DND-41 (cell line): Measurements from ENCODE around the gene ZBP1.

Experiments used
- ATAC-seq: fragments of 200-7000 bp; cut with Tn5 transposase; 3 replicates; pipeline ENCODE4 v1.9.1; 2021; ENCODE audit warnings: low read depth; ENCODE audit not compliant: insufficient read depth
- DNase-seq: peaks from one replicate; pipeline ENCODE4 v3.0.0-alpha.2; 2020
- H2AFZ ChIP-seq: 2 replicates; pipeline ENCODE4 v1.6.0; 2012; ENCODE audit warnings: low read depth, low read length
- H3K27ac ChIP-seq: 2 replicates; pipeline ENCODE4 v1.5.1; 2012; ENCODE audit warnings: low read length, inconsistent platforms
- H3K27me3 ChIP-seq: fragments of 200-600 bp; sonication (generic); 2 replicates; pipeline ENCODE4 v1.6.0; 2012; ENCODE audit warnings: low read length, mild to moderate bottlenecking, inconsistent platforms; ENCODE audit not compliant: insufficient read depth, poor library complexity
- H3K36me3 ChIP-seq: 2 replicates; pipeline ENCODE4 v1.5.1; 2012; ENCODE audit warnings: low read length, inconsistent platforms; ENCODE audit not compliant: insufficient read depth
- H3K4me1 ChIP-seq: 2 replicates; pipeline ENCODE4 v1.5.1; 2012; ENCODE audit warnings: mild to moderate bottlenecking, low read length; ENCODE audit not compliant: insufficient read depth
- H3K4me2 ChIP-seq: 2 replicates; pipeline ENCODE4 v1.6.0; 2012; ENCODE audit warnings: mild to moderate bottlenecking, moderate library complexity, low read length, inconsistent platforms; ENCODE audit not compliant: insufficient read depth
- H3K4me3 ChIP-seq, 2 experiments: fragments of 200-600 bp in 1 of 2; shearing (Covaris generic) in 1 of 2; 2 replicates each; pipeline ENCODE4 v1.5.1; 2012 to 2016; ENCODE audit warnings: inconsistent platforms in 2 of 2, low read length in 2 of 2, mild to moderate bottlenecking in 2 of 2, low read depth in 1 of 2, moderate library complexity in 1 of 2
- H3K79me2 ChIP-seq: 2 replicates; pipeline ENCODE4 v1.6.0; 2012; ENCODE audit warnings: low read length, inconsistent platforms; ENCODE audit not compliant: insufficient read depth
- H3K9ac ChIP-seq: 2 replicates; pipeline ENCODE4 v1.6.0; 2012; ENCODE audit warnings: low read depth, mild to moderate bottlenecking, inconsistent platforms, low read length, moderate library complexity
- H3K9me3 ChIP-seq: 2 replicates; pipeline ENCODE4 v1.5.1; 2012; ENCODE audit warnings: low read length, moderate library complexity, mild to moderate bottlenecking, inconsistent platforms; ENCODE audit not compliant: insufficient read depth, severe bottlenecking
- H4K20me1 ChIP-seq: 2 replicates; pipeline ENCODE4 v1.6.0; 2012; ENCODE audit warnings: low read length; ENCODE audit not compliant: insufficient read depth
- CTCF ChIP-seq: IDR thresholded peaks from 2 replicates; pipeline ENCODE4 v1.5.1; 2012; ENCODE audit warnings: borderline replicate concordance, low read length, moderate library complexity, mild to moderate bottlenecking; ENCODE audit not compliant: poor library complexity, severe bottlenecking; ENCODE audit errors: extremely low read depth
- EZH2 ChIP-seq: IDR thresholded peaks from 3 replicates; pipeline ENCODE4 v1.6.1; 2012; ENCODE audit warnings: borderline replicate concordance, low read depth, mild to moderate bottlenecking, moderate library complexity, low read length, inconsistent platforms; ENCODE audit not compliant: severe bottlenecking

The ZBP1 gene

DNA sequence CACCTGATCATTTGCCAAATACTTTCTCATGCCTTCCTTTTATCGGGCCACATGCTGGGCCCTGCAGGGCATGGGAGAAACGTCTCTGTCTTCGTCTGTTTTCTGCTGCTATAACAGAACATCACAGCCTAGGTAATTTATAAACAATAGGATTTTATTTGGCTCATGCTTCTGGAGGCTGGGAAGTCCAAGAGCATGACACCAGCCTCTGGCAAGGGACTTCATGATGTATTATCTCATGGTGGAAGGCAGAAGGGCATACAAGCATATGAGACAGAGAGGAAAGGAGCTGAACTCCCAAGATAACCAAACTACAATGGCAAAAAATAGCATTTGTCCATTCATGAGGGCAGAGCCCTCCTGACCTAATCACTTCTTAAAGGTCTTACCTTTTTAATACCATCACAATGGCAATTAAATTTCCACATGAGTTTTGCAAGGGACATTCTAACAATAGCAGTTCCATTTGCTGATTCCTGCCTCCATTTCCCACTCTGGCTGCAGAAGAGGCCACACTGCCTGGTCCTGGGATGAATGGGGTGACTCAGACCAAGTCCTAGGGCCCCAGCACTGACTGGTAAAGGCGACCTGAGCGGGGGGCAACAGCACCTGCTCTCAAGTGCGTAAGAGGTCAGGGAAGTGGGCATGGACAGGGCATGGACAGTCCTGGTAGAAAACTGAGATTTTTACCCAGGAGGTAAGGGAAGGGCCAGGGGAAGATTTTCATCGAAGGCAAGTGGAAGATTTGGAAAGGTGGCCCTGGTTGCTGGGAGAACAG is 5.1 kb upstream of the ZBP1 start:
- Histone ChIP-seq H2AFZ (no peak overlapping the region), H3K79me2 (no peaks in the 10 kb centered on the region), H3K4me2 (no peak overlapping the region), H3K4me3 (no peak overlapping the region), H3K36me3 (no peaks in the 10 kb centered on the region), H4K20me1 (no peaks in the 10 kb centered on the region), H3K27me3 (peaks cover 5% of the 10 kb centered on the region), H3K9me3 (no peaks in the 10 kb centered on the region), H3K9ac (no peak overlapping the region), H3K4me1 (peaks cover 43% of the 10 kb centered on the region), H3K27ac (no peak overlapping the region)
- ATAC-seq (no peak), DNase-seq (no peak)
- TF ChIP-seq EZH2 (no peak), CTCF (no peak)

DNA sequence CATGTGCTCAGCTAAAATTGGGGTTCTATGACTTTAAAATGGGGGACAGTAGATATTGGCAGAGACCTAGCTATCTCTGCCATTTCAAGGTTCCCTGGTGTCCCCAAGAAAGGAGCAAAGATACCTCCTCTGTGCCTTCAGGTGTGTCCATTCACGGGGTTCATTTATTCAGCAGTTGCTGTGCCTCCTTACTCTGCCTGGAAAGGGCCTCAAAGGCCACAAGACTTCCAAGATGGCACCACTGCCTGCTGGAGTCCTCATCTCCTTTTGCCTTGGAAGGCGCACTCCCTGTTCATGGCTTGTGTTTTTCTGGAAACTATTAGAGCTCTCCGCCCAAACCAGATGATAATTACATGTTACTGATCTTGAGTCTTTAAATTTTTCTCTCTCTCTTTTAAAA is 3.9 kb upstream of the ZBP1 start:
- no peak for ATAC-seq
- TF ChIP-seq EZH2, result no peak
- no peak for TF ChIP-seq CTCF
- H3K27me3 ChIP-seq, result peaks cover 5% of the 10 kb centered on the region
- no peaks in the 10 kb centered on the region for H3K36me3 ChIP-seq
- H3K79me2 ChIP-seq, result no peaks in the 10 kb centered on the region
- peaks cover 4% of the 10 kb centered on the region for H4K20me1 ChIP-seq
- no peak overlapping the region for H3K4me2 ChIP-seq
- no peak overlapping the region for H2AFZ ChIP-seq
- no peaks in the 10 kb centered on the region for H3K9me3 ChIP-seq
- DNase-seq, result no peak
- no peak overlapping the region for H3K27ac ChIP-seq
- H3K4me3 ChIP-seq, result no peak overlapping the region
- H3K4me1 ChIP-seq, result peaks cover 53% of the 10 kb centered on the region
- H3K9ac ChIP-seq, result no peak overlapping the region

GRCh38 chr20:57622579-57623381 is 2.6 kb upstream of the ZBP1 start:
- no peak overlapping the region for H3K9ac ChIP-seq
- DNase-seq (peak; percentile 68), ATAC-seq (no peak)
- no peaks in the 10 kb centered on the region for H3K79me2 ChIP-seq
- H2AFZ ChIP-seq, result no peak overlapping the region
- no peak overlapping the region for H3K4me2 ChIP-seq
- H3K27ac ChIP-seq, result no peak overlapping the region
- H3K4me1 ChIP-seq, result peaks cover 53% of the 10 kb centered on the region
- H3K27me3 ChIP-seq, result peaks cover 12% of the 10 kb centered on the region
- no peaks in the 10 kb centered on the region for H3K9me3 ChIP-seq
- no peak for TF ChIP-seq EZH2
- TF ChIP-seq CTCF, result peak; percentile 79
- H3K36me3 ChIP-seq, result no peaks in the 10 kb centered on the region
- H3K4me3 ChIP-seq, result no peak overlapping the region
- peaks cover 15% of the 10 kb centered on the region for H4K20me1 ChIP-seq
